Measurements from ENCODE around the gene PRDM13. TPM values are rescaled to one million over a fixed set of nuclear protein-coding genes. Genes with fewer than 3 reads are reported as not detected.
"Not testable (repeated sequence)": the region's sequence is repeated elsewhere in the genome, so short reads cannot be mapped to it uniquely, and the experiment has no call there.

Gene PRDM13
- total RNA-seq, 1 experiment from 2014 or later, result not detected

- H3K36me3 ChIP-seq (ENCODE audit: control insufficient read depth in 1 of 2, insufficient read depth in 2 of 2, low read length in 2 of 2); H3K9me3 ChIP-seq (ENCODE audit: control insufficient read depth in 1 of 2, insufficient read depth in 1 of 2, low read depth in 1 of 2, low read length in 2 of 2); RAD21 ChIA-PET (ENCODE audit: low non-redundant PET in 1 of 2, low total read pairs in 2 of 2, uncharacterized antibody in 2 of 2, unreplicated experiment in 2 of 2); H3K4me3 ChIP-seq (replicated peaks in 1 of 2; ENCODE audit: low read depth in 1 of 2, low read length in 2 of 2); H3K79me2 ChIP-seq (ENCODE audit: insufficient read depth, low read length); H3K9ac ChIP-seq (ENCODE audit: low read length); ATAC-seq; DNase-seq (ENCODE audit: low read depth, low spot score); POLR2A ChIA-PET; CTCF ChIA-PET; H4K20me1 ChIP-seq (ENCODE audit: insufficient read depth); H3K27me3 ChIP-seq (ENCODE audit: insufficient read depth, low read length); H3K4me1 ChIP-seq (ENCODE audit: control insufficient read depth in 1 of 2, insufficient read depth in 2 of 2, low read length in 2 of 2); BruUV-seq (replicated peaks); H3K4me2 ChIP-seq (ENCODE audit: low read length); H3K9me2 ChIP-seq (ENCODE audit: insufficient read depth); intact Hi-C loops (cut with micrococcal nuclease); H3K27ac ChIP-seq (ENCODE audit: low read depth, low read length); H2AFZ ChIP-seq (ENCODE audit: low read depth, low read length, poor library complexity, severe bottlenecking): not testable (repeated sequence)
Observed at GRCh38 chr6:99594696-99595095, 11.9 kb upstream of the PRDM13 start.

- no peak overlapping the region for H3K9ac ChIP-seq (ENCODE audit: low read length)
- ATAC-seq (no peak), DNase-seq (ENCODE audit: low read depth, low spot score) (no peak)
- BruUV-seq (replicated peaks), result no TSS peak
- ChIA-PET CTCF (no interaction called here), POLR2A (no interaction called here), RAD21 (ENCODE audit: low non-redundant PET in 1 of 2, low total read pairs in 2 of 2, uncharacterized antibody in 2 of 2, unreplicated experiment in 2 of 2) (no interaction called here)
- H3K79me2 ChIP-seq (ENCODE audit: insufficient read depth, low read length), result no peaks in the 10 kb centered on the region
- H3K9me2 ChIP-seq (ENCODE audit: insufficient read depth), result no peaks in the 10 kb centered on the region
- no peaks in the 10 kb centered on the region for H3K9me3 ChIP-seq (ENCODE audit: control insufficient read depth in 1 of 2, insufficient read depth in 1 of 2, low read depth in 1 of 2, low read length in 2 of 2)
- H3K4me1 ChIP-seq (ENCODE audit: control insufficient read depth in 1 of 2, insufficient read depth in 2 of 2, low read length in 2 of 2), result no peaks in the 10 kb centered on the region
- no peak overlapping the region for H3K4me2 ChIP-seq (ENCODE audit: low read length)
- H2AFZ ChIP-seq (ENCODE audit: low read depth, low read length, poor library complexity, severe bottlenecking), result no peak overlapping the region
- intact Hi-C loops (cut with micrococcal nuclease), result no loop called here
- no peak overlapping the region for H3K4me3 ChIP-seq (replicated peaks in 1 of 2; ENCODE audit: low read depth in 1 of 2, low read length in 2 of 2)
- H4K20me1 ChIP-seq (ENCODE audit: insufficient read depth), result no peaks in the 10 kb centered on the region
- no peak for TF ChIP-seq SP1 (IDR thresholded peaks at IDR 0.05; ENCODE audit: low read depth)
- no peak for TF ChIP-seq ELF1 (IDR thresholded peaks at IDR 0.05; ENCODE audit: borderline replicate concordance, low read depth)
- TF ChIP-seq ATF3 (IDR thresholded peaks at IDR 0.05), result no peak
- no peaks in the 10 kb centered on the region for H3K36me3 ChIP-seq (ENCODE audit: control insufficient read depth in 1 of 2, insufficient read depth in 2 of 2, low read length in 2 of 2)
- no peak overlapping the region for H3K27ac ChIP-seq (ENCODE audit: low read depth, low read length)
- H3K27me3 ChIP-seq (ENCODE audit: insufficient read depth, low read length), result no peaks in the 10 kb centered on the region
Observed at GRCh38 chr6:99602520-99603420, 3.9 kb upstream of the PRDM13 start.
